HG03469 (cell line): Measurements from ENCODE around the gene FAM47A.

Experiments
- ATAC-seq: cut with Tn5 transposase; IDR thresholded peaks from one replicate; pipeline ENCODE4 v1.9.1; 2021; ENCODE audit warnings: mild to moderate bottlenecking, moderate library complexity, moderate number of reproducible peaks; ENCODE audit not compliant: unreplicated experiment

The FAM47A gene

GRCh38 chrX:34132028-34132427, at the start of gene FAM47A:
TSS of gene FAM47A (minus strand) at chrX:34132314. CDS start at chrX:34132278, 36 bp downstream.
- ATAC-seq = no peak

GRCh38 chrX:34147345-34147744, 15.2 kb upstream of the FAM47A start:
- ATAC-seq = no peak

GRCh38 chrX:34146906-34147305, 14.8 kb upstream of the FAM47A start:
- ATAC-seq = no peak

GRCh38 chrX:34144246-34144645, 12.1 kb upstream of the FAM47A start:
- no peak for ATAC-seq

- ATAC-seq = no peak
Observed at GRCh38 chrX:34140816-34141215, 8.7 kb upstream of the FAM47A start.

- no peak for ATAC-seq
Observed at GRCh38 chrX:34130980-34131744, 952 bp downstream of the FAM47A start.

- ATAC-seq = no peak
Observed at GRCh38 chrX:34130501-34130900, 1.6 kb downstream of the FAM47A start.

GRCh38 chrX:34126011-34126410, 6.1 kb downstream of the FAM47A start:
- ATAC-seq = no peak

GRCh38 chrX:34119122-34119521, 13.0 kb downstream of the FAM47A start:
- no peak for ATAC-seq

- no peak for ATAC-seq
Observed at GRCh38 chrX:34112459-34112858, 19.7 kb downstream of the FAM47A start.
